HG02588 (cell line): ENCODE data around the gene MAGOHB.
"Not testable (repeated sequence)": the region's sequence is repeated elsewhere in the genome, so short reads cannot be mapped to it uniquely, and the experiment has no call there.

Experiments used
- ATAC-seq: cut with Tn5 transposase; IDR thresholded peaks from one replicate; pipeline ENCODE4 v1.9.1; 2021; ENCODE audit warnings: mild to moderate bottlenecking, moderate library complexity; ENCODE audit not compliant: unreplicated experiment

MAGOHB gene

DNA sequence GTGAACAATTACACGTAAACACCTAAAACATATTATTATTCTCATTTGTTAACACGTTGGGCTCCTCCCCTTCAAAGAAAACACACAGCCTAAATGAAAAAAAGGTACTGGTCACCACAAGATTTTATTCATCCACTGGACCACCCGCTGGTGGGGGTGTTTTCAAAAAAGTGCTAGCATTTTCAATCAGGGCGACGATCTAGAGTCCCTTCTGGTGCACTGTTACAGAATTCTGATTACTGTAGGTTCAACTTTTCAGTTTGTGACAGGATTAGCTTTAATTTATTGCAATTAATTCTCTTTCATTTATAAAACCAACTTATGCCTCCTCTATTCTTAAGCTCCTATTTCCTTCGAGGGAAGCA, 443 bp downstream of the MAGOHB start:
- no peak for ATAC-seq

GRCh38 chr12:10612110-10612509, 1.3 kb downstream of the MAGOHB start:
- no peak for ATAC-seq

- ATAC-seq = not testable (repeated sequence)
Observed at GRCh38 chr12:10611258-10611657, 2.2 kb downstream of the MAGOHB start.

GRCh38 chr12:10610188-10610587, 3.2 kb downstream of the MAGOHB start:
- no peak for ATAC-seq

DNA sequence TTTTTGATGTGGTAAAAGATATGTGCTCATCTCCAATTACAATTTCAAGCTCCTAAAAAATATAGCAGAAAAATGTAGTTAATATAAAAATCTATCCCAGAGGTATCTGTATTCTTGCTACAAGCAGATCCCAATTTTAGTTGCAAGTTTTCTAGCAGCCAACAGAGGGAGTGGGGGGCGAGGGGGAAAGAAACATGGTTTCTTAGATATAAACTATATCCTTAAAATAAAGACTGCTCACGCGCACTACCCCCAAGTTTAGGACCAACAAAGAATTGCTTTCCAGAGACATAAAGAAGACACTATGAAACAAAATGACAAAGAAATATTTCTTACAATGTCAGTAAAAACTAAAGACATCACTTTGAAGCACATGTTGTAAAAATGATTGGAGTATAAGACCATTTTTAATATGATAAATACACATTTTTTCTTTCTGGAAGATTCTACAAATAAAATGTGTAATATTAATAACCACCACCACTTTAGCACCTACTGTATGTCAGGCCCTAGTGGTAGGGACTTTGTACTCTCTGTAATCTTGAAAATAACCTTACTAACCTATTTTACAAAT, 5.4 kb downstream of the MAGOHB start:
- no peak for ATAC-seq

GRCh38 chr12:10601860-10602259, 11.5 kb downstream of the MAGOHB start:
- no peak for ATAC-seq

DNA sequence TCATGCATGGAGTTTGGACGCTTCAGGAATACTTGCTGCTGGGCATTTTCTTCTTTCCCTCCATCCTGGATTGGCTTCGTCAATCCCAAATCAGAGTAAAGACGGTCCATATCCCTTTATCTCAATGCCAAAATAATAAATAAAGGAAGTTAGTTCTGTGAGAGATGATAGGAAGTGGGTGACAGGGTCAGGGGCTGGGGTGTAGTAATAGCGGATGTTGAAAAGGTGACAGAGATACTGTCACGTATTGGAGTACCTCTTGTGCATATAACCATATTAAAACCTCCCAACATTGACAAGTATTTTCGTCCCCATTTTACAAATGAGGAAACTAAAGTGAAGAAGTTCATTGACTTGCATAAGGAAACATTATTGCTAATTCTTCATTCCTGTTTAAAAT, 12.4 kb downstream of the MAGOHB start:
- no peak for ATAC-seq

- ATAC-seq = no peak
Observed at GRCh38 chr12:10595881-10596280, 17.5 kb downstream of the MAGOHB start.

DNA sequence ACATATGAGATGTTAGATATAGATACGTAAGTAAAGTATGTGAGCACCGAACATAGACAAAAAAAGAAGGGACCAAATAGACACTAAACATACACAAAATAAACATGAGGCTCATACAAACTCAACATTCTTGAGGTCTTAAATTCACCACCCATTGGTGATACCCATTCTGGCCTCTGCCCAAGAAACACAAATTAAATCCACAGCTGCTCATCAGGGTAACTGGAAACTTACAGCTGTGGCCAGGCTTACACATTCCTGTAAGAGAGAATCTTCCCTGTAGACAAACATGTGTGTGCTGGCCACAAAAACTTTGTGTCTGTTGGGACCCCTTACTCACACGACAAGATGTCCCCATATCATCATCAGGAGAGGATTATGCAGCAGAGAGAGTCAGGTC, 22.4 kb downstream of the MAGOHB start:
- no peak for ATAC-seq

DNA sequence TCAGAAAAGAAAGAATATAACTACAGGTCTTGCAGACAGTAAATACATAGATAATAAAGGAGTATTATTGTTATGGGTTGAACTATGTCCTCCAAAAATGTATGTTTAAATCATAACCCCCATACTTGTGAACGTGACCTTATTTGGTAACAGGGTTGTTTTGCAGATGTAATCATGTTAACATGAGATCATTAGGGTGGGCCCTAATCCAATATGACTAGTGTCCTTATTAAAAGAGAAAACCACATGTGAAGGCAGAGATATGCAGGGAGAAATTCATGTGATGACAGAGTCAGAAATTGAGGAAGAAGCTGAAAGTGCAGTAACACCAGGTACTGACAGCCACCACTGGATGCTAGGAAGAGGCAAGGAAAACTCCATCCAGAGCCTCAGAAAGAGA, 29.0 kb downstream of the MAGOHB start:
- no peak for ATAC-seq

- ATAC-seq = no peak
Observed at GRCh38 chr12:10582704-10583103, 30.7 kb downstream of the MAGOHB start.

DNA sequence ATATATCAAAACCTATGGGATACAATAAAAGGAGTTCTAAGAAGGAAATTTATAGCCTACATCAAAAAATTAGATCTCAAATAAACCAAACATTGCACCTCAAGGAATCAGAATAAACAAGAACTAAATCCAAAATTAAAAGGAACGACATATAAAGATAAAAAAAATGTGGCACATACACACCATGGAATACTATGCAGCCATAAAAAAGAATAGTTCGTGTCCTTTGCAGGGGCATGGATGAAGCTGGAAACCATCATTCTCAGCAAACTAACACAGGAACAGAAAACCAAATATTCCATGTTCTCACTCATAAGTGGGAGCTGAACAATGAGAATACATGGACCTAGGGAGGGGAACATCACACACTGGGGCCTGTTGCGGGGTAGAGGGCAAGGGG, 31.3 kb downstream of the MAGOHB start:
- ATAC-seq = not testable (repeated sequence)

DNA sequence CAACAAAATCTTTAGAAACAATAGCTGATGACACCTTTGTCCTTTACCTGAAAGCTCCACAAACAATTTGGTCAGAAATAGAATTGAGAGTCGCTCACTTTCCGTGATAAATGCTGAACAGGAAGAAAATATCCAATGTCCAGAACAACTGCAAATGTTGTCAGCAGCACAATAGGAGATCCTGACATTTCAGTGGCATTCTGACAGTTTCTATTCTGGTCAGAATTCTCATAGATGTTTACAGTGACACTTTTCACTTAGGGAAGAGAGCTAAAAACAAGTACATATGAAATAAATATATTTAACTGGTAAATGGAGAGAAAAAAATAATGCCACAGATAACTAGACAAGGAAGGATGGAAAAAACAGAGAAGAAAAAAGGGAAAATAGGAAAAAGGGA, 39.1 kb downstream of the MAGOHB start:
- ATAC-seq = no peak

- ATAC-seq = not testable (repeated sequence)
Observed at GRCh38 chr12:10572021-10572490, 41.4 kb downstream of the MAGOHB start.

DNA sequence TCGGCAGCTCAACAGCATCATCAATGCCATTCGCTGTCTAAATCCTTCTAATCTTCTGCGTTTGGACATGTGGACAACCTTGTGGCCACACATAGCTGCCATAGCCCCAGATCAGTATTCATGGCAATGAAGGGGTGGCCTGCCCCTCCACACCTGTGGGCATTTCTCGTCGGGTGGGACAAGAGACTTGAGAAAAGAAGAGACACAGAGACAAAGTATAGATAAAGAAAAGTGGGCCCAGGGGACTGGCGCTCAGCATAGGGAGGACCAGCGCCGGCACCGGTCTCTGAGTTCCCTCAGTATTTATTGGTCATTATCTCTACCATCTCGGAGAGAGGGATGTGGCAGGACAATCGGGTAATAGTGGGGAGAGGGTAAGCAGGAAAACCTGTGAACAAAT, 42.3 kb downstream of the MAGOHB start:
- ATAC-seq = no peak

GRCh38 chr12:10567813-10568212, 45.6 kb downstream of the MAGOHB start:
- ATAC-seq = no peak

DNA sequence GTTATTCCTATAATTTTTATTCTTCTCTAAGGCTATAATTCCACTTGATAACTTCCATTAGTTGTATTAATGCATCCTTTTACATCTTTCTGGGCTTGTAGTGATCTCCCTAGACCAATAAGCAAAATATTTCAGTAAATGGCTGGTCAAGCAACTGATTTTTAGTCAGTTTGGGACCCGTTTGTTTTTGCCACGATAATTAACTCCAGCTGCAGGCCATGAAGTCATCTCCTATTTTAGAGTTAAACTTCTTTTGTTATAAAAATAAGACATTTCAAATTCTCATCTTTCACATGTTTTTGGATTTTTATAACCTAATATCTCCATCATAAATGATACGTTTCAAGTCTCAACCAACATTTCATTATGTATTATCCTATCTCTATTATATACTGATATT, 49.4 kb downstream of the MAGOHB start:
- ATAC-seq = no peak

DNA sequence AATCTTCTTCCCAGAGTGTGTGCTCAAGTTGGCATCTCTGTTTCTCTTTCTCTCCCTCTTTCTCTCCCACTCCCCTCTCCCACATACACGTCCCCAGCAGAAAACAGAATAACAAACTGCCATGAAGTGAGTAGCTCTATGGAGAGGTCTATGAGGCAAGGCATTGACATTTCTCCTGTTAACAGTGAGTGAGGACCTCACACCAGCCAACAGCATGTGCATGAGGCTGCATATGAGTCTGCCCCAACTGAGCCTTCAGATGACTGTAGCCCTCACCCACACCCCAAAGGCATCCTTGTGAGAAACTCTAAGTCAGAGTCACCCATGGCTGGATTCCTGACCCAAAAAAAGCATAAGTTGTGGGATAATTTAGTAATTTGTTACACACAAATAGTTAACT, 50.4 kb downstream of the MAGOHB start:
- no peak for ATAC-seq

GRCh38 chr12:10562306-10562933, 51.0 kb downstream of the MAGOHB start:
- ATAC-seq = no peak

DNA sequence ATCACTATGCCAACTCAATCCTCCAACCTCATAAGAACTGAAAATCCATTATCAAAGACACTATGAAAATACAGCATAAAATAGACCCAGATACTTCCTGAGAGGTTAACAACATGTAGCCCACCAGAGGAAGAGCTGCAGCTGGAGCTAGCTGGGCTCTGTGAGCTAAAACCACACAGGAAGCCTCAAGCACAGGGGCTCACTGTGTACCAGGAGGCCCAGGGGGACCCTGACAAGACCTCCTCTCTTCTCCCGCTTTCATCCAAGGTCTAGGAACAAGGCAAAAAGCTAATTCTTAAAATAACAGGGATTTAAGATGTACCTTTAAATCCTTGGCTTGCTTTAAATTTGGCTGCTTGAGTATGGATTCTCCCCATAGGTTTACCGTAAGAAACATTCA, 54.2 kb downstream of the MAGOHB start:
- ATAC-seq = no peak

DNA sequence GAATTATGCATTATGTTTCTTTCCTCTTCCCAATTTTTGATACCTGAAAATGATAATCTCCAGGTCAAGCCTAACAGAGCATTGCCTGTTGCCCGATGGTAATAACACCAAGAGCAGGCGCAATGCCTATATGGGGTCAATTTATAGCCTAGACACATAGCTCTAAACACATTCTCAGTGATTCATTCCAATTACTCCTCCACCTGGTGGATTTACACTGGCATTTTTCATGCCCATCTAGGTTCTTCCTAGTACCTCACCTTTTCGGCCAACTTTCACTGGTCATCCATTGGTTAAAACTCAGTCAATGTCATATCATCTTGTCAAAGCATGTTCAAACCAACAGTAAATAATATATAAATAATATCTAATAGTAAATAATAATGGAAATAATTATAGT, 54.6 kb downstream of the MAGOHB start:
- no peak for ATAC-seq

DNA sequence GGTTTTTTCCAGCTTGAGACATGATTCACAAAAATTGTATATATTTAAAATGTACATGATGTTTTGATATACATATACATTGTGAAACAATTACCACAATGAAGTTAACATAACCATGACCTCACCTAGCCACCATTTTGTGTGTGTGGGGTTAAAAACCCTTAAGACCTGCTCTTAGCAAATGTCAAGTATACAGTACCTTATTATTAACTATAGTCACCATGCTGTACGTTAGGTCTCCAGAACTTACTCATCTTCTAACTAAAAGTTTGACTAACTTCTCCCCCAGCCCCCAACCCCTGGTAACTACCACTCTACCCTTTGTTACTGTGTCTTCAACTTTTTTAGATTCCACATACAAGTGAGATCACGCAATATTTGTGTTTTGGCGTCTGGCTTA, 55.1 kb downstream of the MAGOHB start:
- no peak for ATAC-seq

- ATAC-seq = no peak
Observed at GRCh38 chr12:10557766-10558165, 55.6 kb downstream of the MAGOHB start.
